AG20443 (cell line): ENCODE results near the gene COPZ1.
"Not testable (repeated sequence)": the region's sequence is repeated elsewhere in the genome, so short reads cannot be mapped to it uniquely, and the experiment has no call there.

Source experiments
- DNase-seq: peaks from one replicate; pipeline ENCODE4 v3.0.0; 2012; ENCODE audit warnings: low spot score, mixed read lengths

The COPZ1 gene

GRCh38 chr12:54294152-54294952, 30.6 kb upstream of the COPZ1 start:
- DNase-seq, result peak; percentile 77

DNA sequence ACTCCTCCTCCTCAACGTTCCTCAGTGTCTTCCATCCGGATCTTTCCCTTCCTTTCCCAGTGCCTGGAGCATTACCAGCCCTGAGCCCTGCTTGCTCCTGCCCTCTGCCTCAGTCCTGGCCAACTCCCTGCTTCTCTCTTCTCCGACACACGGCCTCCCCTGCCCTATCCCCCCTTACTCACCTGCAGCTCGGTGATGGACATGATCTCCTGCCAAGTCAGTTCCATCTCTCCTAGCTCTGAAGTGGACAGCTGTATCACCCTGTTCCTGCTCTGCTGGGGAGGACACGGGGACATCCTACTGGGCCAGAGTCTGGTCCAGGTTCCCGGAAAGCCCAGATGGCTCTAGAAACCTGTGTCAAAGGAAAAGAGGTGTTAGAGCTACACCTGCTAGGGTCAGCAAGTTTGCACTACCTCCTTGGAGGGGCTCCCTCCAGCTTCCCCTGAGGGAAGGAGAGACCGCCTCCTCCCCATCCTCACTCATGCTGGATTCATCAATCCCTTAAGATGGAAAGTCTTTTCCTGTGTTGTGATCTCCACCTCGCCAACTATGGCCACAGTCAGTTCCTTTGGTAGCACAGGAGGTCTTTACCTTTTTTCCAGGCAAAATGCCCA, 29.9 kb upstream of the COPZ1 start:
- DNase-seq, result no peak

GRCh38 chr12:54296393-54297099, 28.4 kb upstream of the COPZ1 start:
- DNase-seq, result no peak

DNA sequence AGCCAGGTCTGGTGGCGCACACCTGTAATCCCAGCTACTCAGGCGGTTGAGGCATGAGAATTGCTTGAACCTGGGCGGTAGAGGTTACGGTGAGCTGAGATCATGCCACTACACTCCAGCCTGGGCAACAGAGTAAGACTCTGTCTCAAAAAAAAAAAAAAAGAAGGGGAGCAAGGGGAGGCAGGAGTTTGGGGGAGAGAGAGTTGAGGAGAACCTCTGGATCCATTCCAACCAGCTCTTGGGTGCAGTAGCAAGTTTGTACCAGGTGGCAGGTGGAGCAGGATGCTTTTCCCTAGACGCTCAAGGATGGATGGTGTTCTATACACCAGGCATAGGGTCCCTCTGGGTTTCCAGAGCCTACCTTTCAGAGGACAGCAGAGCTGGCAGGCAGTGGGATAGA, 26.0 kb upstream of the COPZ1 start:
- DNase-seq, result no peak

GRCh38 chr12:54299515-54300224, 25.3 kb upstream of the COPZ1 start:
- DNase-seq, result peak; percentile 40

- no peak for DNase-seq
Measured at GRCh38 chr12:54300225-54300731, 24.7 kb upstream of the COPZ1 start.

GRCh38 chr12:54300732-54301427, 24.1 kb upstream of the COPZ1 start, which contains the start of gene NFE2:
TSS of gene NFE2 (minus strand) at chr12:54301015. CDS start at chr12:54295248, 5,767 bp downstream.
- DNase-seq, result peak; percentile 82

- no peak for DNase-seq
Measured at GRCh38 chr12:54301428-54302048, 23.4 kb upstream of the COPZ1 start.

DNA sequence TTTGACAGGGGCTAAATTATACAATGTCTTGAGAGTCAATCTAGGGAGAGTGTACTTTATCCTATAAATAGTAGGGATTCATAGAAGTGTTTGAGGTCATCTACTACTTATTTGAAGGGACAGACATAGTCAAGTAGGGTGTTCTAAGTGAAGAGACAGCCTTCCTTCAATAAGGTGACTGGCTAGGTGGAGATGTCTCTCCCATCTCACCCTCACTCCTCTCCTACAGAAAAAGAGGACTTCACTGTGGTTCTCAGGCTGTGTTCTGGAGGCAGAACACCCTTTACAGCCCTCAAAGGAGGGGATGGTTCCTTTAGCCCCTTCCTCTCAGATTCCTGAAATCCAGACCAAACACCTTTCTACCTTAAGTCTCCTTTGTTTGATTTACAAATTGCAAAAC, 21.3 kb upstream of the COPZ1 start:
- DNase-seq, result no peak

- peak; percentile 82 for DNase-seq
Measured at GRCh38 chr12:54304187-54304810, 20.6 kb upstream of the COPZ1 start.

DNA sequence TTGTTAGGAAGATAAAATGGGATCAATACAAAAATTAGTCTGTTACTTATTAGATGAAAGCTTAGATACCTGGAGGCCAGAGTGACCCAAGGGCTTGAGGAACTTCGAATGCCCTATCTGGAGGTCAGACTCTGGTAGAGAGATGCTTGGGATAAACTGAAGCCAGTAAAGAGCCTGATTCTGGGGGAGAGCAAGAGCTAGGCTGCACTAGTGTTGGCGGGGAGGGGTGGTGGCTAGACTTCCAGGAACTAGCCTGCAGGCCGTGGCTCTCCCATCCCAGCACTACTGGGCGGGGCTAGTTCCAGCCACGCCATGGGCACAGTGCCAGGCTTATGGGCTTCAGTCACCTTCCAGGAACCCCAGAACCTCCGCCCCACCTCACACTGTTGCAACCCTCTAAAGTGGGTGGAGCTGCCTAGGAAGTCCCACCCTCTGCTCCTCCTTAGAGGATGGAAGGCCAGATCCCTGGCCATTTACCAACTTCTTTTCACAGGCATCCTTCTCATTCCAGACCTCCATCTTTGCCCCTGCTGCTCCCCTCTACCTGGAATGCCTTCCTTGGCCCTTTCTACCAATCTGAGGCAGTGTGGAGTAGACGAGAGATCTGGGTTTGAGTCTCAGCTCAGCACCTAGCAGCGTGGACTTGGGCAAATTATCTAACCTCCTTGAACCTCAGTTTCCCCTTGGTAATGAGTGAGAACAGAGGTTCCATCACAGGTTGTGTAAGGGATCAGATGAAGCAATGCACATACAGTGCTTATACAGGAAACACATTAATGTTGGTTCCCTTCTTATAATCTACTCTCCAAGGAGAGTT, 17.8 kb upstream of the COPZ1 start:
- peak; percentile 64 for DNase-seq

GRCh38 chr12:54311051-54311450, 13.9 kb upstream of the COPZ1 start:
- no peak for DNase-seq

- DNase-seq, result not testable (repeated sequence)
Measured at GRCh38 chr12:54312309-54312708, 12.6 kb upstream of the COPZ1 start.

- no peak for DNase-seq
Measured at GRCh38 chr12:54321363-54321762, 3.6 kb upstream of the COPZ1 start.

DNA sequence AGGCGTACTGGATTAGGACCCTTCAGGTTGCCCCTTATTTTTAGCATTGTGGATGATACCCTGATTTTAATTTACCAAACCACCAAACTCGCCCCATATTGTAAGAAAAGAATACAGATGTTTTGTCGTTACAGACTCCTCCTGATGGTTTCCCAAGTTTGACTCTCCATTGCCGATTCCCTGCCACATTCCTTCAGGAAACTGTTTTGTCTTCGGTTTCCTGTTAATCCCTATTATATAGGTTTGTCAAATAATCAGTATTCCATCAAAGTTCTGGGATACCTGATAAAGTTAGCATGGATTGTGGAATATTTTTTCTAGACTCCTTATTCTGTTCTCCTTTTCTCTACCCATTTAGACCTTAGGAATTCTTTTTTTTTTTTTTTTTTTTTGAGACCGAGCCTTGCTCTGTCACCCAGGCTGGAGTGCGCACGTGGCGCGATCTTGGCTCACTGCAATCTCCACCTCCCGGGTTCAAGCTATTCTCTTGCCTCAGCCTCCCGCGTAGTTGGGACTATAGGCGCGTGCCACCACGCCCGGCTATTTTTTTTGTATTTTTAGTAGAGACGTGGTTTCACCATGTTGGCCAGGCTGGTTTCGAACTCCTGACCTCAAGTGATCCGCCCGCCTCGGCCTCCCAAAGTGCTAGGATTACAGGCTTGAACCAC, 645 bp downstream of the COPZ1 start:
- DNase-seq, result not testable (repeated sequence)

GRCh38 chr12:54328595-54329337, 3.8 kb downstream of the COPZ1 start:
- no peak for DNase-seq

GRCh38 chr12:54329759-54330158, 4.8 kb downstream of the COPZ1 start:
- DNase-seq, result no peak

GRCh38 chr12:54330442-54330841, 5.5 kb downstream of the COPZ1 start:
- no peak for DNase-seq
